Endothelial cell (in vitro differentiated cells): ENCODE results near the gene VAMP7. TPM values are rescaled to one million over a fixed set of nuclear protein-coding genes. Genes with fewer than 3 reads are reported as not detected.
"Not testable (repeated sequence)": the region's sequence is repeated elsewhere in the genome, so short reads cannot be mapped to it uniquely, and the experiment has no call there.

Source experiments
- DNase-seq: peaks from one replicate; pipeline ENCODE4 v3.0.0; 2021; ENCODE audit warnings: low spot score
- H3K27ac Mint-ChIP-seq: one replicate; pipeline ENCODE4 v1.8.0; 2021; ENCODE audit warnings: mixed read lengths, inconsistent platforms; ENCODE audit not compliant: unreplicated experiment
- H3K27me3 Mint-ChIP-seq: one replicate; pipeline ENCODE4 v1.8.0; 2021; ENCODE audit warnings: mild to moderate bottlenecking, moderate library complexity, mixed read lengths, inconsistent platforms; ENCODE audit not compliant: unreplicated experiment
- H3K36me3 Mint-ChIP-seq: one replicate; pipeline ENCODE4 v1.8.0; 2021; ENCODE audit warnings: mild to moderate bottlenecking, low read depth, mixed read lengths, inconsistent platforms; ENCODE audit not compliant: unreplicated experiment
- H3K4me1 Mint-ChIP-seq: one replicate; pipeline ENCODE4 v1.8.0; 2021; ENCODE audit warnings: mild to moderate bottlenecking, mixed read lengths, inconsistent platforms; ENCODE audit not compliant: unreplicated experiment
- H3K4me3 Mint-ChIP-seq: one replicate; pipeline ENCODE4 v1.8.0; 2021; ENCODE audit warnings: mild to moderate bottlenecking, mixed read lengths, inconsistent platforms; ENCODE audit not compliant: unreplicated experiment
- H3K9me3 Mint-ChIP-seq: one replicate; pipeline ENCODE4 v1.8.0; 2021; ENCODE audit warnings: mixed read lengths, inconsistent platforms; ENCODE audit not compliant: unreplicated experiment
- CTCF ChIP-seq: fragments of 200-600 bp; sonication (generic); IDR thresholded peaks from one replicate; pipeline ENCODE4 v1.5.0; 2021; ENCODE audit warnings: antibody characterized with exemption; ENCODE audit not compliant: unreplicated experiment
- total RNA-seq: library from RNA; stranded (reverse); fragmentation: NEBNext Ultra II Directional; extraction: Animal tissue kit (Norgen Biotek cat#: 25700); gene quantifications from one replicate; pipeline ENCODE4 v1.2.1, GENCODE V29; 2021; ENCODE audit not compliant: unreplicated experiment

The VAMP7 gene
- total RNA-seq, 1 donor from 2014 or later: 29.1 TPM

GRCh38 chrX:155967653-155968325, 86.6 kb downstream of the VAMP7 start:
- TF ChIP-seq CTCF: no peak
- peaks cover 25% of the 10 kb centered on the region for H3K36me3 Mint-ChIP-seq
- no peaks in the 10 kb centered on the region for H3K4me1 Mint-ChIP-seq
- no peak for DNase-seq
- no peak overlapping the region for H3K27ac Mint-ChIP-seq
- H3K27me3 Mint-ChIP-seq: peaks cover 5% of the 10 kb centered on the region
- no peak overlapping the region for H3K4me3 Mint-ChIP-seq
- peaks cover 29% of the 10 kb centered on the region for H3K9me3 Mint-ChIP-seq

GRCh38 chrX:155968326-155968661, 87.1 kb downstream of the VAMP7 start:
- no peak for TF ChIP-seq CTCF
- no peak for DNase-seq
- Mint-ChIP-seq H3K36me3 (peaks cover 25% of the 10 kb centered on the region), H3K4me3 (no peak overlapping the region), H3K27me3 (peaks cover 5% of the 10 kb centered on the region), H3K4me1 (no peaks in the 10 kb centered on the region), H3K9me3 (peaks cover 29% of the 10 kb centered on the region), H3K27ac (no peak overlapping the region)

GRCh38 chrX:155968791-155969190, 87.6 kb downstream of the VAMP7 start:
- no peak for TF ChIP-seq CTCF
- no peak for DNase-seq
- H3K27ac Mint-ChIP-seq: no peak overlapping the region
- peaks cover 5% of the 10 kb centered on the region for H3K27me3 Mint-ChIP-seq
- peaks cover 27% of the 10 kb centered on the region for H3K9me3 Mint-ChIP-seq
- H3K36me3 Mint-ChIP-seq: peaks cover 22% of the 10 kb centered on the region
- H3K4me1 Mint-ChIP-seq: no peaks in the 10 kb centered on the region
- H3K4me3 Mint-ChIP-seq: no peak overlapping the region

- Mint-ChIP-seq H3K36me3 (peaks cover 18% of the 10 kb centered on the region), H3K9me3 (peaks cover 37% of the 10 kb centered on the region)
- DNase-seq, H3K27me3 Mint-ChIP-seq, H3K4me1 Mint-ChIP-seq, H3K4me3 Mint-ChIP-seq, H3K27ac Mint-ChIP-seq: not testable (repeated sequence)
Observed at GRCh38 chrX:155971658-155972057, 90.5 kb downstream of the VAMP7 start.

GRCh38 chrX:155972241-155972640, 91.1 kb downstream of the VAMP7 start:
- Mint-ChIP-seq H3K9me3 (peaks cover 33% of the 10 kb centered on the region), H3K36me3 (peaks cover 16% of the 10 kb centered on the region)
- not testable (repeated sequence) for DNase-seq, H3K27me3 Mint-ChIP-seq, H3K4me3 Mint-ChIP-seq, H3K27ac Mint-ChIP-seq, H3K4me1 Mint-ChIP-seq

- no peak overlapping the region for H3K27ac Mint-ChIP-seq
- no peaks in the 10 kb centered on the region for H3K27me3 Mint-ChIP-seq
- TF ChIP-seq CTCF: no peak
- peaks cover 10% of the 10 kb centered on the region for H3K36me3 Mint-ChIP-seq
- no peaks in the 10 kb centered on the region for H3K4me1 Mint-ChIP-seq
- H3K4me3 Mint-ChIP-seq: no peak overlapping the region
- peaks cover 29% of the 10 kb centered on the region for H3K9me3 Mint-ChIP-seq
- DNase-seq: no peak
Observed at GRCh38 chrX:155983326-155983725, 102.2 kb downstream of the VAMP7 start.
